Stimulated activated CD8-positive, alpha-beta memory T cell treated with anti-CD3 and anti-CD28 coated beads, Interleukin-15, amount 100 ng/mL, for 48 hours (primary cell): ENCODE data around the gene UQCRHL.
"Not testable (repeated sequence)": the region's sequence is repeated elsewhere in the genome, so short reads cannot be mapped to it uniquely, and the experiment has no call there.

ENCODE experiments used
- DNase-seq, 2 donors: peaks; one replicate each; pipeline ENCODE4 v3.0.0-alpha.2; 2020; ENCODE audit warnings: low read depth in 2 of 2

UQCRHL gene

DNA sequence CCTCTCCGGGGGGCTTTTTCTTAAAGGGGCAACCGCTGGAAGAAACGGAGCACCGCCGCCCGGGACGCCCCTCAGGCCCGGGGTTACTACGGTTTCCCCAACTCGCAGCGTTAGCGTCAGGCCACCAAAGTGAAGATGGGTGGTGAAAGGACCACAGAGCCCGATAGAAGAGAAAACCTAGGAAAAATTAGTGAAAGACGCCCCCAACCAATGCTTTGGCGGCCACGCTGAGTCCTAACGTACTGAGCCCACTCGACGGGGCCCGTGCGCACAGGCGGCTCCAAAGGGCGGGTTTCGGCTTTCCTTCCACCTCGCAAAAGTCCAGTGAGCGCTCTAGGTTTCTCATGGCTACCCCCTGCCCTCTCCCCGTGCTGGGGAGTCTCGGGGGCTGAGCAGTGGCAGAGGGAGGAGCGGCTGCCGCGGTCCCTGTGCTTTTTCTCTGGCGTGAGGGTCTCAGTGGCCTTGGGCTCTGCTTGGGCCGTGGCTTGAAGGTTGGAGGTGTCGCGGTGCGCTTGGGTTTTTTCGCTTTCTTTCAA is 27.8 kb upstream of the UQCRHL start:
- DNase-seq, result peak in 1 of 2 donors; percentile 28

DNA sequence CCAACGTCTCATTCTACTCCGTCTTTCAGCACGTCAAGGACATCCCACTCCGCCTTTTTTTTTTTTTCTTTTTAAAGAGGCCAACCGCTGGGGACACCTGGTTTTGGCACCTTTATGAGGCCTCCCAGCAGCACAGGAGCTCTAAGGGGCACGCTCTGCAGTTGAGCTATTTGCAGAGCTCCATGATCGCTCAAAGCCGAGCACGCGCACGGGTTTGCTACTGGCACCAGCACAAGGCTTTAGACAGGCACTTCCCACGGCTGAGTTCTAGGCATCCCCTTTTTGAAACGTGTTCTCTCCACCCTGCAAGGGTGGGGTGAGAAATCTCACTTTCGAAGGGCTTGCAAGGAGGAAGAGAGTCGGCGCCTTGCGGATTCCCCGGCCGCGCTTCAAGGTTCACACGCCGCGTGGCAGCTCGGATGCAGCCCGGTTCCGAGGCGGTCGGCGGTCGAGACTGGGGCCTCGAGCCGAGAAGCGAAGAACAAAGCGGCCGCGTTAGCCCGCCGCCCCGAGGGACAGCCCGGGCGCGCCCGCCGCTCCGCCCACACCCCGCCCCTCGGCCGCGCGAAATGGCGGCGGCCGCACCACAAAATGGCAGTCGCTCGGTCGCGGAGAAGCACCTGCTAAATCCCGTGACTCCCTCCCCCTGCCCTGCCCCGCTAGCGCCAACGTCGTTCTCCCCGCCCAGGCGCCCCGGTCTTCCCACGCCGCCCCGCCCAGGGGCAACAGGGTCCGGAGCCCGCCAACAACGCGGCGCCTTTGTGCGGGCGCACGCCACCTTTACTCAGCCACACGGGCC is 27.2 kb upstream of the UQCRHL start:
- peak; percentile 87 to 91 for DNase-seq

DNA sequence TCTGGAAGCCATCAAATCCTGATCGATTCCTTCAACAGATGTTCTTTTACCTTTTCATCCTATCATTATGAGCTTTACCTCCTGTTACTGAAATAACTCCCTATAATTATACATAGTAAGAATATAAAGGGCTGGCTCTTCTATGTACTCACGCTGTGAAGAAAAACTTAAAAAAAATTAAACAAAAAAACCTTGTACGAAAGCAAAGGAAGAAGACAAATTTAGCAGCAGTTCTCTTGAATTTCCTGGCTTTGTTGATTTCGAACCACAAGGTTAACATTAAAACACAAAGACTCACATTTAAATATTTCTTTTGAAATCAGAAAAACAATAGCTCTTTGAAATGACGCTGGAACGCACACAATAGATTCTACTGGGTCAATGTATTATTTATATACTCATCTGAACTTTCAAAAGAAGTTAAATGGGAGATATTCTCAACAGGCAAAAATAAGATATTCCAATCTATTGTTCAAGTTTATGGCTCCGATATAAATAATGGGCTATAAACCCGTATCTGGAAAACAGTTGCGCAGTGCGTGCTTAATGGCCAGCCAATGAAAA is 26.5 kb upstream of the UQCRHL start:
- DNase-seq, result no peak

DNA sequence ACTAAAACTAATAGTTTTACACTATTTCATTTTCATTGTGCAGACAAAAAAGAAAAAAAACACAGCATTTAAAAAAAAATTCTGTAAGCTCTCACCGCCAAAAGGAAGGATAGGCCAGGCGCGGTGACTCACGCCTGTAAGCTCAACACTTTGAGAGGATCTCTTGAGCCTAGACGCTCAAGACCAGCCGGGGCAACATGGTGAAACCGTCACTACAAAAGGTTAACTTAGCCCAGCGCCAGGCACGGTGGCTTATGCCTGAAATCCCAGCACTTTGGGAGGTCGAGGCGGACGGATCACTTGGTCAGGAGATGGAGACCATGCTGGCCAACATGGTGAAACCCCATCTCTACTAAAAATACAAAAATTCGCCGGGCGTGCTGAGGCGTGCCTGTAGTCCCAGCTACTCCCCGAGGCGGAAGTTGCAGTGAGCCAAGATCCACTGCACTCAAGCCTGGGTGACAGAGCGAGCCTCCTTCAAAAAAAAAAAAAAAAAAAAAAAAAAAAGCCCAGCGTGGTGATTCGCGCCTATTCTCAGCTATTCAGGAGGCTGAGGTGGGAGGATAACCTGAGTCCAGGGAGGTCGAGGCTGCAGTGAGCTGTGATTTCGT is 25.7 kb upstream of the UQCRHL start:
- peak in 1 of 2 donors; percentile 7 for DNase-seq

DNA sequence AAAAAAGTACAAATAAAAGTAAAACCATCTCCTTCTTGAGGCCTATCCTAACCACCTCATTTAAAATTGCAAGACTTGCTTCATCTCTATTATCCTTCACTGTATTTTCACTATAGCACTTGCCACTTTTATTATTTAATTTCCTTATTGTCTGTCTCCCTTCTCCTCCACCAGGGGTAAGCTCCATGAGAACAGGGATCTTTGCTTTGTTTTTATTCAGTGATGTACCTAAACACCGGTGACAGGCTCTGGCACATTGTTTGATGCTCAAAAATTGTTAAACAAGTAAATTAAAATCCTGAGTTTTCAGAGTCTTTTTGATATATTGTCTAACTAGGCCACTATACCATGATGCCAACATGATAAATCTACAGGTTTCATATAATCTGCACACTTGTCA is 22.8 kb upstream of the UQCRHL start:
- DNase-seq, result no peak

DNA sequence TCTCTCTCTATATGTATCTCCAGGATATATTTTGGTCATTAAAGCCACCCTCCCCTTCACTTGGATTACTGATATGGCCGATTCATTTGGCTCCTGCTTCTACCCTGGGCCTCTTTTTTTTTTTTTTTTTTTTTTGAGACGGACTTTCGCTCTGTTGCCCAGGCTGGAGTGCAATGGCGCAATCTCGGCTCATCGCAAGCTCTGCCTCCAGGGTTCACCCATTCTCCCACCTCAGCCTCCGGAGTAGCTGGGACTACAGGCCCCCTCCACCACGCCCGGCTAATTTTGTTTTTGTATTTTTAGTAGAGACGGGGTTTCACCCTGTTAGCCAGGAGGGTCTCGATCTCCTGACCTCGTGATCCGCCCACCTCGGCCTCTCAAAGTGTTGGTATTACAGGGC is 21.5 kb upstream of the UQCRHL start:
- DNase-seq, result not testable (repeated sequence)

DNA sequence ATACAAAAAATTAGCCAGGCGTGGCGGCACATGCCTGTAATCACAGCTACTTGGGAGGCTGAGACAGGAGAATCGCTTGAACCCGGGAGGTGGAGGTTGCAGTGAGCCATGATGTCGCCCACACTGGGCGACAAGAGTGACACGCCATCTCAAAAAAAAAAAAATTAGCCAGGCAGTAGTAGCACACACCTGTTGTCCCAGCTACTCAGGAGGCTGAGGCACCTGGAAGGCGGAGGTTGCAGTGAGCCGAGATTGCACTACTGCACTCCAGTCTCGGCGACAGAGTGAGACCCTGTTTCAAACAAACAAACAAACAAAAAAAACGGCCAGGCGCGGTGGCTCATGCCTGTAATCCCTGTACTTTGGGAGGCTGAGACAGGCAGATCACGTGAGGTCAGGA is 20.1 kb upstream of the UQCRHL start:
- DNase-seq, result not testable (repeated sequence)

DNA sequence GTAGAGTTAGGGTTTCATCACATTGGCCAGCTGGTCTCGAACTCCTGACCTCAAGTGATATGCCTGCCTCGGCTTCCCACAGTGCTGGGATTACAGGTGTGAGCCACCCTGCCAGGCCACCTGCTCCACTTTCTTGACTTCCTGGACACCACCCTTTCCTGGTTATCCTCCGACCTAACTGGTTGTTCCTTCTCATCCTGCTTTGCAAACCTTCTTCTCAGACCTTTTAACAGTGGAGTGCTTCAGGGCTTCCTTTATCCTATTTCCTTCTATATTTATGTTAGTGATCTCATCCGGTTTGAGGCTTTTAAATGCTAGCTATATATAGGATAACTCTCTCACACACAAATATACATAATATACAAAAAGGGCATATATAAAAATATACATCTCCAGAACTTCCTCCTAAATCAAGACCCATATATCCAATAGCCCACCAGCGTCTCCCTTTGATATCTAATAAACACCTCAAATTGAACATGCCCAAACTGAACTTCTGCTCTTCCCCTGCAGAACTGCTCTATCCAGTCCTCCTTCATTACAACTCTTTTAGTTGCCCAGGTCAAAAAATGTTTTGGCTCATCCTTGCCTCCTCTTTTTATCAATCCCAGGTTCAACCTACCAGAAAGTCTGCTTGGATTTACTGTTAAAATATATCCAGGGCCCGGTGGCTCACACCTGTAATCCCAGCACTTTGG is 19.5 kb upstream of the UQCRHL start:
- DNase-seq, result no peak

DNA sequence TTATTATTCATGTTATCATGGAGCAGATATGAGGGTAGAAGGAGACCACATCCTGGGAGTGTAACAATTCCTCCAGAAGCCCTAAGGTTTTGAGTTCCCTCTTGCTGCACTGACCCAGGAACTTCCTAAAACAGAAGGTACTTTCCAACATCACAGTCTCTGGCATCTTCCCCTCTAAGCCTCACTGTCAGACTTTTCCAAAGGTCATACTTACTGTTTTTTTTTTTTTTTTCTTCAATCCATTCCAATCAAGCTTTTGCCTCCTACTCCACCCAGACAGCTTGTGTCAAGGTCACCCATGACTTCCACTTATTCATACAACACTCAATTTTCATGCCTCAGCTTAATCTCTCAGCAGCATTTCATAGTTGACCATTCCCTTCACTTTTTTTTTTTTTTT is 18.4 kb upstream of the UQCRHL start:
- DNase-seq, result no peak

DNA sequence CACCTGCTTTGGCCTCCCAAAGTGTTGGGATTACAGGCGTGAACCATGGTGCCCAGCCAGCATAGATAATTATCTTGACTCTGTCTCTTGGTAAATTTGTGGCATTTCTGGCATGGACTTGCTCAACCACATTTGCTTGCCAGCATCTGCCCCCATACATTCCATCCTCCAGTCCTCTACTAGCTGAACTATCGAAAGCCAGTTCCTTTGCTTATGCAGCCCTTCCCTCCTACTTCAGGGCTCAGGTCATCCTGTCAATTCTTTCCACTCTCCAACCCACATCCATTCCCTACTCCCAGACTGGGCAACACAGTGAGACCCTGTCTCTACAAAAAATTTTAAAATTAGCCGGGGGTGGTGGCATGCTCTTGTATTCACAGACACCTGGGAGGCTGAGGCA is 13.0 kb upstream of the UQCRHL start:
- no peak for DNase-seq

DNA sequence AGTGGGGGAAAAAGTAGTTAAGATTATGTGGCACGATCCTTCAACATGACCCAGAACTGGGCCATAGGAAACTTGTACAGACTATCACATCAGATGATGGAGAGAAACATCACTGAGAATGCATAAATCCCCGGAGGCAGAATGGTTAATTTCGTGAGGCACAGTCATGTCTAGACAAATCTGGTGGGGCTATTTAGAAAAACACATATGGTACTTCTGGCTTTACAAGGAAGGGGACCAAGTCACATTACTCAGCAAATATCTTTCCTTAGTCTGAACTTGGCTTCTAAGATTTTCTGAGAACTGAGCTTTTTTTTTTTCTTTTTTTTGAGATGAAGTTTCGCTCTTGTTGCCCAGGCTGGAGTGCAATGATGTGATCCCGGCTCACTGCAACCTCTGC is 9.2 kb upstream of the UQCRHL start:
- DNase-seq, result no peak

DNA sequence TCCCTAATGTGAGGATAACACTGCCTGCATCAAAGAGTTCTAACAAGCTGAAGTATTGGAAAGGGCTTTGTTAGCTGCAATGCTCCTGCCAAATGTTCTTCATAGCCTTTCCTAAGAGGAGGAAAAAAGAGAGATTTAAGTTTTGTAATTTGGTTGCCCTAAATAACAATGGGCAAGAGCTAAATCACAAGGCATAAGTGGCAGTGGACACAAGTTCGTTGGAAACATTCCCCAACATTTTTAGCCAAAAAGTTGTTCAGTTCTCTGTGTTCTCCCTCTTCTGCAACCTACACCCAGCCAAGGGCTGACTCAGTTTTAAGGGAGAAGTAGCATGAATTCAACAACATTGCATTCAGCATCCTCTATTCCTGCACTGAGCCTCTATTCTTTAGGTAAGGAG is 2.6 kb upstream of the UQCRHL start:
- no peak for DNase-seq

DNA sequence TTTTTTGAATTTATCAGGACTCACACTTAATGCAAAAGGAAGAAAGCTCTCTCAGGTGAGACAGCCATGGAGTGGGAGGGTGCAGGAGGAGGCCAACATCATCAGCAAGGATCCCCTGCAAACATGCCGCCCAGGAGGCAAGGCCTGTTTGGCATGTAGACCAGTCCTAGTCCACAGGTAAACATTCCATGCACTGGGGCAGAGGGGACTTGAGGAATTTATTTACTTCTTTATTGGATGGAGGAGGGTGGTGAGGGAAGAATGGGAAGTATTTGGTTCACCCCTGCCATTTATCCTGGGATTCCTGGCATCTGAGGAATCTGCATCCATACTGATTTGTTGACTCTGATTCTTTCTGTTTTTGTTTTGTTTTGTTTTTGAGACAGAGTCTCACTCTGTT is 1.5 kb upstream of the UQCRHL start:
- DNase-seq, result no peak

DNA sequence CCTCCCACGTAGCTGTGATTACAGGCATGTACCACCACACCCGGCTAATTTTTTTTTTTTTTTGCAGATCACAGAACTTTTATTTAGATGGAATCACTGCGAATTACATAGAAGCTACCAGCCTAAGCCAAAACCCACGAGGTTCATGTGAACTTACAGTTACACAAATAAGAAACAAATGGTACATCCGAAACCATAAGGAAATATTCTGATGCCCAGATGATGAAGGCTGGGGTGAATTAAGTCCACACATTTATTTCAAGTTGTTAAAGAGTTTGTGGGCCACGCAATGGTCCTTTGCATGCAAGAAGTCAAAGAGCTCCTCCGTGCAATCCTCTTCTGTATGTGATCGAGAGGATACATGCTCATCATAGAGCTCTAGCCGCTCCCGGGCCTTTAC is 328 bp downstream of the UQCRHL start:
- DNase-seq, result no peak

DNA sequence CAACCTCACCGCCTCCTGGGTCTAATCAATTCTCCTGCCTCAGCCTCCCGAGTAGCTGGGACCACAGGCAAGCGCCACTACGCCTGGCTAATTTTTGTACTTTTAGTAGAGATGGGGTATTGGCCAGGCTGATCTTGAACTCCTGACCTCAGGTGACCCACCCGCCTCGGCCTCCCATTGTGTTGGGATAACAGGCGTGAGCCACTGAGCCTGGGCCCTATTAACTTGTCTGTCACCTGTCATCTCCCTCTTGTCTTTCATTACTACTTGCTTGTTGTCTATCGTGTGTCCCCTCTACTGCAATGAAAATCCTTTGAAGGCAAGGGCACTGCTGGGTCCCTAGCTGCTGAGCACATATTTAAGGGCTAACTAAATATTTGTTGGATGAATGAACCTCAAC is 3.4 kb downstream of the UQCRHL start:
- DNase-seq, result no peak

DNA sequence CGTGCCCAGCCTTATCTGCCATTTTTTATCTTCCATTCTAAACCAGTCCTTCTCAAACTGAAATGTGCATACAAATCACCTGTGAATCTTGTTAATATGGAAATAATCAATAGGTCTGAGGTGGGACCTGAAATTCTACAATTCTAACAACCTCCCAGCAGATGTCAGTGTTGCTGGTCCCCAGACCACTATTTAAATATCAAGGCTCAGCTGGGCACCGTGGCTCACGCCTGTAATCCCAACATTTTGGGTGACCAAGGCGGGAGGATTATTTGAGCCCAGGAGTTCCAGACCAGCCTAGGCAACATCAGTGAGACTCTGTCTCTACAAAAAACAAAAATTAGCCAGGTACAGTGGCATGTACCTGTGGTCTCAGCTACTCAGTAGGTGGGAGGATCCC is 4.1 kb downstream of the UQCRHL start:
- DNase-seq, result no peak

DNA sequence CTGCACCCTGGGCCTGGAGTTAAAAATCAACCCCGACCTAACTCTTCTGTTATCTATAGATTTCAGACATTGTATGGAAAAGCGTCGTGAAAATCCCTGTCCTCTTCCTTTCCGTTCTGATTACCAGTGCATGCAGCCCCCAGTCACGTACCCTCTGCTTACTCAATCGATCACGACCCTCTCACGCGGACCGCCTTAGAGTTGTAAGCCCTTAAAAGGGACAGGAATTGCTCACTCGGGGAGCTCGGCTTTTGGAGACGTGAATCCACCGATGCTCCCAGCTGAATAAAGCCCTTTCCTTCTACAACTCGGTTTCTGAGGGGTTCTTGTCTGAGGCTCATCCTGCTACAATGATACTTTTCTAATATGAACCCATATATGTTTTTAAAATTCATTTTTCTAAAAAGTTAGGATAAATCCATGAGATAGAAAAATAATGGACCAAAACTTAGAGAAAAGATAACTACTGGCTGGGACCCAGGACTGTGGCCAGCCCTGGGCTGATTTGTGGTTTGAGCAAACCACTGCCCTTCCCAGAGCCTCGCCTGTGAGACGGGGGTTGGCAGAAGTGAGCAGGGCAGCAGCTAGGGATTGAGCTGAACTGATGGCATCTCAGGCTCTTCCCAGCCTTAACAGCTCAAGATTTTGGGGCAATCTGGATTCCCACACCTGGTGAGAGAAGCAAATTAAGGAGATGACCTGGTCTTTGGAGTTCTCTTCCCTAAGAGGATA is 5.0 kb downstream of the UQCRHL start:
- DNase-seq, result no peak

DNA sequence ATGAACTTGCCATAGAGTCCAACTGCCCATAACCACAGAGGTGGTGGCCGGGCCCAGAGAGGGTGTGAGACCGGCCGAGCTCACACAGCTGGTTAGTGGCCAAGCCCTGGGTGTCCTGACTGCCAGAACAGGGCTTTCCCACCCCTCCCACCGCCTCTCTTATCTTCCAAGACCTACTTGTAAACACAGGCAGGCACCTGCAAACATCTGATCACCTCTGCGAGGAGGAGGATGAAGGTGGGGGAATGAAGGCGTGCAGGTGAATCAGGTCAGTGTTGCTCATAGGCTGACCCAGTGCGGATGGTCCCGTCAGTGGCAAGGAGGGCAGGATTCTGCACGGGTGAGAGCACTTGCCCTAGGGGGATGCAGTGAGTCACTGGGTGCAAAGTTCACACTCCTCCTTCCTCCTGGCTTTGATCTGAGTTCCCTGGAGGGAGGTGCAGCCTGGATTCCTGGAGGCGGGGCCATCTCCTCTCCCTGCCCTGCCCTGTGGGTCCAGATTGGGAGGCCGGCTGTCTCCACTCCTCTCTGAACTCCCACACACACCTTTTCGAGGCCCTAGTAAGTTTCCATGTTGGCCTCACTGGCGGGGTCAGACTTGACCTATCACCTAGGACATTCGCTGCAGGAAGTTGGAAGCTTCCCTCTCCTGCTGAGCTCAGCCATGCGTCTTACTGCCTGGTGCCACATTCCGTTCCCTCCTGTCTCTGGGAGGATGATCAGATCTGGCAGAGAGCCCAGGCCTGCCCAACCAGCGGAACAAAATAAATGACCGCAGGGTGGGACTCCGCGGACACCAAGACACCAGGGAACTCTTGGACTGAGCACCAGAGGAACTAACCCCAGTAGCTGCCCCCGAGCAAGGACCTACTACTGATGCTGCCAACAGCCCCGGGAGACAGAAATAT is 7.3 kb downstream of the UQCRHL start:
- DNase-seq, result no peak

DNA sequence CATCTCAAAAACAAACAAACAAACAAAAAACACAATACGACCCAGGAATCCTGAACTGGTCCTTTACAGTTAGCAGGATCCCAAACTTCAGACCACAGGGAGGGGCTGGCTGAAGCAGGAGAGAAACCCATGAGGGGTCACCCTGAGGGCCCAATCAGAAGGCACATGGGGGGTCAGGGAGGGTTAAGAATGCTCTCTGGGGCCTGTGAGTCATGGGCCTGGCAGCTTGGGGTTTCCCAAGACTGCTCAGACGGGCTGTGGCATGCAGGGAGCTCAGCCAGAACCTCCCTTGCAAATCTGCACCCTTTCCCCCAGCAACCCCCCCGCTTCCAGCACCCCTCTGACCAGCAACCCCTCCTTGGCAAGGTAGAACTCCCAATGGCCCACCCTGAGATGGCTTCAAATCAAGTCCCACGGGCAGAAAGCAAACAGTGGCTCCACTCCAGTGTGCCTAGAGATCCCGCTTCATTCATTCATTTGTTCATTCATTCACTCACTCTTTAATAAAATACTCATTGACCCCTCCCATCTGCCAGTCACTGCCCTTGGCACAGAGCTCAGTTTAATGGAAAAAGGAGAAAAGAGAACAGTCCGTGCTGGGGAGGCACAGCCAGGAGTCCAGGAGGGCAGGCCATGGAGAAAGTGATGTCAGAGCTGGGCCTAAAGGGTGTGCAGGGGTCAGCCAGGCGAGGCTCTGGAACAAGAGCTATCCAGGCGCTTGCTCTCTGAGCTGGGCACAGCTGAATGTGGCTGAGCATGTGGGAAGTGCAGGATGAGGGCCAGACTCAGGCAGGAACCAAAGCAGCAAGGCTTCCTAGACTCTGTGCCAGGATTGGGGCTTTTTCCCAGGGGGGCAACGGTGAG is 8.2 kb downstream of the UQCRHL start:
- peak; percentile 8 to 15 for DNase-seq
